CD1c-positive myeloid dendritic cell (primary cell): ENCODE measurements around the gene E2F2.

ENCODE experiments used
- DNase-seq: peaks from one replicate; pipeline ENCODE4 v3.0.0-alpha.2; 2016; ENCODE audit errors: extremely low spot score

Gene E2F2, protein sequence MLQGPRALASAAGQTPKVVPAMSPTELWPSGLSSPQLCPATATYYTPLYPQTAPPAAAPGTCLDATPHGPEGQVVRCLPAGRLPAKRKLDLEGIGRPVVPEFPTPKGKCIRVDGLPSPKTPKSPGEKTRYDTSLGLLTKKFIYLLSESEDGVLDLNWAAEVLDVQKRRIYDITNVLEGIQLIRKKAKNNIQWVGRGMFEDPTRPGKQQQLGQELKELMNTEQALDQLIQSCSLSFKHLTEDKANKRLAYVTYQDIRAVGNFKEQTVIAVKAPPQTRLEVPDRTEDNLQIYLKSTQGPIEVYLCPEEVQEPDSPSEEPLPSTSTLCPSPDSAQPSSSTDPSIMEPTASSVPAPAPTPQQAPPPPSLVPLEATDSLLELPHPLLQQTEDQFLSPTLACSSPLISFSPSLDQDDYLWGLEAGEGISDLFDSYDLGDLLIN

DNA sequence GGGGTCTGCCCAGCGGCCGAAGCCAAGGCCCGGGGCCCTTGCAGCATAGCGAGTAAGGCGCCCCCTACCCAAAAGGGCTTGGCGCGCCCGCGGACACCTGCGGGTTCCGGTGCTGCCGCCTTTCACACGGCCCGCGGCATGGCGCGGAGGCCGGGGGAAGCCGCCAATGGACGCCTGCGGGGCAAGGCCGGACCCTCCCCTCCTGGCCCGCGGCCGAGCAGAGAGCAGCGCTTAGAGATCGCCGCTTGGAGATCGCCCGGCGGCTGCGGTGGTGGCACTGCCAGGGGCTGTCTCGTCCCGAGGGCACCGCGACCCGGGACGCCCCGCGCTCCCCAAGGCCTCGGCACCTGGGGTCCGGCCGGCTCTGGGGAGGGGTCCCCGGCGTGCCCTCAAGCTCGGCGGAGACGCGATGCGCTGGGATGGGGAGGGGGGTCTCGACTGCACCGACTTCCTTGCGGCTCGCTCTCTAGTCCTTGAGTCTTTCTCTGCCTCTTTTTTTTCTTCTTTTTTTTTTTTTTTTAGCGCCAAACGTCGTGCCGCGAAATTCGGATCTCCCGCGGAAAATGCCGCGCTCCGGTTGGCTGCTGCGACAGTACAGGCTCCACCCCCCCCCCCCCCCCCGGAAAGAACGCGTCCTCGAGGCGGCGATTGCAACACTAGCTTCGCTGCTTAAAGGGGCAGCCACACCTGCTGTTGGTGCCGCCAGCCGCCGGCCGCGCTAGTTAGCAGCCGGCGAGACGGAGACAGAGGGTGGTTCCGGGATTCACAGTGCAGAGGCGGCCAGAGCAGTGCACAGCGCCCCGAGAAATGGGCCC is at the start of gene E2F2:
TSS of gene E2F2 (minus strand) at position 487 of the 815 bp plus-strand sequence. CDS start at position 47, 440 bp downstream.
- peak; percentile 88 for DNase-seq

- no peak for DNase-seq
Measured at GRCh38 chr1:23578997-23579363, 47.9 kb upstream of the E2F2 start.

DNA sequence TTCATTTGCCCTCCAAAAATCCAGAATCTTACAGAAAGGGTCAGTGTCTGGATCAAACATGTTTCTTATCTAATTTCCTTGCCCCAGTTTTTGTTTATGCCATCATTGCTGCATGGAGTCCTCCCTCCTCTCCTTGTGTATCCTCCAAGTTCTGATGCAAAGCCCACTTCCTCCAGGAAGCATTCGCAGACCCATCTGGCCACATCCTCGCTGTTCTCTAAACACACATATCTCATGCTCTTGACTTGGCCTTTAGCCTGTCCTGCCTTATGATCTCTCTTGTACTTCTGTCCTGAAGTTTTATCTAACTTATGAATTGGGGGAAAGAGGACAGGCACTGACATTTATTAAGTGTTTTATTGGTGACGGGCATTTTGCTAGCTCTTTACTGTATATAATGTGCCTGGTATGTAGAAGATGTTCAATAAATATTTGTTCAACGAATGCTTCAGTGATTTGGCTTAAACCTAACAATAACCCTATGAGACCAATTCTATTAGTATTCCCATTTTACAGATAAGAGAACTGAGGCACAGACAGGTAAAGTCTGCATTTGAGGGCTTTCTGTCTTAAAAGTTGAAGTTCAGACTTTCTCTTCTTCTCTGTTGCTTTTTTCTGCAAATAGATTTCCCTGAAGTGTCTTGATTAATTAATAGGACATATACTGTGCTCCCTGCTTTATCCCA is 47.4 kb upstream of the E2F2 start:
- DNase-seq = peak; percentile 72

DNA sequence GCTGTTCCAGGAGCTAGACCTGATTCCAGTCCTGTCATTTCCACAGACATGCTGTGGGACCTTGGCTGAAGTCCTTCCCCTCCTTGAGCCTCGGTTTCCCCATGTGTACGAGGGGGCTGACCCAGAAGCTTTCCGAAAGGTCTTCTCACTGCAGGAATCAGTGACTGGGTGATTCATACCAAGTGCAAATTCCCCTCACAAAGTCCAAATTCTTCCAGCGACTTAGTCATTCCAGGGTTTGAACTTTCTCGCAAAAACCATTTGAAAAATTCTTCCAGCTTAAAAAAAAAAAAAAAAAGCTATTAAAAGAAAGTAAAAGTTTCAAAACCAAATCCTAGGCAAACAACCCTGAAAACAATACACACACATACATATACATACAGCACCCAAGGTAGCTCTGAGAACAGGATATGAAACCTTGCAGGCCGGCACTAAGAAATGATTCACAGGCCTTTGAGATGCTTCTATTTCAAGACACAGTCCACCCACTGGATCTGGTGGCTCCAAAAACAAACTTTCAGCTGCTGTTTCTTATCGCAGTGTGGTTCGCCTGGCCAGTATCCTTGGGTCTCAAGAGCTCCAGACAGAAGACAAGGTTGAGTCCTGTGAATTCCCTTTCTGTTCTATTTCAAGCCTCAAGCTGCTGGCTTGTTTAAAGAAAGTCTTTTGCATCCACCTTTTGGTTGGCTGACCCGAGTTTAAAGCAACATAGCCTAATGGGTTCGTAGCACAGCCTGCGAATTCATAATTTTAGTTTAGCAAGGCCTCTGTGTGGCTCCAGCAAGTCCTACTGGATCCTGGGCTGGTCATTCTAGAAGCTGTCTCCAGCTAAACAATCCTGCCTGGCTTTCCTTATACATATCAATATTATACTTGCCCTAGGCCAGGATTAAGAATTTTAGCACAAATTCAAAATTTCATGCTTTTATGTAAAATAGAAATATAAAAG is 46.3 kb upstream of the E2F2 start:
- DNase-seq = peak; percentile 90

- no peak for DNase-seq
Measured at GRCh38 chr1:23576338-23577055, 45.5 kb upstream of the E2F2 start.

DNA sequence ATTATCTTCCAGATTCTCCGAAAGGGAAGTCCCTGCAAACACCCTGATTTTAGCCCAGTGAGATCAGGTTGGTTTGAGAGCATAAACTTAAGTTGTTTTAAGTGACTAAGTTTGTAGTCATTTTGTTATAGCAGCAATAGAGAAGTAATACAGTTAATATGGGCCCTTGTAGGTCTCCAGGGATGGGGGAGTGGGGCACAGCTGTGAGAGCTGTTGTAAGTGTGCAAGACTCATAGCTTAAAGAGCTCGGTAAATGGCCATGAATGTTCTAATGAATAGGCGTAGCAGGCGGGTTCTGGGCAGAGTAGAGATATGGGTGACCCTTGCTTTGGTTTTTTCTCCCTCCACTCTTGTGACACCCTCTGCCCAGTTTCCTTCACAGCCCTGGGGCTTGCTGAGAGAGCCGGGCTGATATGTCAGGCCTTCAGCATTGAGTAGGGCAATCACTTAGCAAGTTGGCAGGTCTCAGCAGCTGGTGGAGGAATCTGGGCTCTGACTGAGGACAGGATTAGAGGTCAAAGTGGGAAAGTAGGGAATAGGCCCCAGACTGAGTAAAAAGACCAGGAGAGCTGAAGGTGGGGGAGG is 44.3 kb upstream of the E2F2 start:
- no peak for DNase-seq

DNA sequence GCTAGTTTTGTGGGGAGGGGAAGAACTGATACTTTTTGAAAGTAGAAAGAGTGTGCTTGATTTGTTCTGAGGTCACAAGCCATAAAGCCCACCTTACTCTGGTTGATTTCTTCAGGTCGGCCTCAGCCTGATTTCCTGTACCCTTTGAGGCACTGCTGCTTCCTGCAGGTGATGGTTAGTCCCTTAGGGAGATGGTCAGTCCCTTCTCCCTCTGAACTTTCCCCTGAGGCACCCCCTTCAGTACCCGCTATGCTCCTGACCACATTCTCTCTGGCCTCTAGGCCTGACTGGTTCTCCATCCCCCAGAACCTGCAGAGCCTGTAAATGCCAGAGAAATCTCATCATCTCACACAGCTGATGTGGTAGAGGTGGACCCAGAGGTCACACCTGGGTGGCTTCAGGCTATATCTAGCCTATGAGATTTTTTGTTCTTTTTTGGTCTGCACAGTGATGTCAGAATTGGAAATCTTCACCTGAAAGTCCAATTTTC is 43.3 kb upstream of the E2F2 start:
- DNase-seq = no peak

GRCh38 chr1:23573574-23574182 is 42.6 kb upstream of the E2F2 start:
- DNase-seq = no peak

DNA sequence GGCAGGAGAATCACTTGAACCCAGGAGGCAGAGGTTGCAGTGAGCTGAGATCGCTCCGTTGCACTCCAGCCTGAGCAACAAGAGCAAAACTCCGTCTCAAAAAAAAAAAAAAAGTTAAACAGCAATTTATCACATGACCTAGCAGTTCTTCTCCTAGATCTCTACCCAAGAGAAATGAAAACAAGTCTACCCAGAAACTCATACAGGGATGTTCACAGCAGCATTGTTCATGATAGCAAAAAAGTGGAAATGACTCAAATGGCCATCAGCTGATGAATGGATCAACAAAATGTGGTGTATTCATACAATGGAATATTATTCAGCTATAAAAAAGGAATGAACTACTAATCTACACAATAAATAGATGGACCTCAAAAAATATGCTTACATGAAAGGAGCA is 40.4 kb upstream of the E2F2 start:
- DNase-seq = no peak

DNA sequence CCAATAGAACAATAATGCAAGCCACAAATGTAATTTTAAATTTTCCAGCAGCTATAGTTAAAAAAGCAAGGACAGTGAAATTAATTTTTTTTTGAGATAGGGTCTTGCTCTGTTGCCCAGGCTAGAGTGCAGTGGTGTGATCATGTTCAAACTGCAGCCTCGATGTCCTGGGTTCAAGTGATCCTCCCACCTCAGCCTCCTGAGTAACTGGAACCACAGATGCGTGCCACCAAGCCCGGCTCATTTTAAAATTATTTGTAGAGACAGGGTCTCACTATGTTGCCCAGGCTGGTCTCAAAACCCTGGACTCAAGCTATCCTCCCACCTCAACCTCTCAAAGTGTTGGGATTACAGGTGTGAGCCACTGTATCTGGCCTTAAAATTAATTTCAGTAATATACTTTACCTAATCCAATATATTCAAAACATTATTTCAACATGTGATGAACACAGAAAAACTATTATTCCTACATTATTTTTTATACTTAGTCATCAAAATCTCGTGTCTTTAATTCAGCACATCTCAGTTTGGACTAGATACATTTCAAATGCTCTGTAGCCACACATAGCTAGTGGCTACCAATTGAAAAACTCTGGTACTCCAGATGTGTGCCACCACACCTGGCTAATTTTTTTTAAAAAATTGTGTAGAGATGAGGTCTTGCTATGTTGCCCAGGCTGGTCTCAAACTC is 39.1 kb upstream of the E2F2 start:
- DNase-seq = no peak

DNA sequence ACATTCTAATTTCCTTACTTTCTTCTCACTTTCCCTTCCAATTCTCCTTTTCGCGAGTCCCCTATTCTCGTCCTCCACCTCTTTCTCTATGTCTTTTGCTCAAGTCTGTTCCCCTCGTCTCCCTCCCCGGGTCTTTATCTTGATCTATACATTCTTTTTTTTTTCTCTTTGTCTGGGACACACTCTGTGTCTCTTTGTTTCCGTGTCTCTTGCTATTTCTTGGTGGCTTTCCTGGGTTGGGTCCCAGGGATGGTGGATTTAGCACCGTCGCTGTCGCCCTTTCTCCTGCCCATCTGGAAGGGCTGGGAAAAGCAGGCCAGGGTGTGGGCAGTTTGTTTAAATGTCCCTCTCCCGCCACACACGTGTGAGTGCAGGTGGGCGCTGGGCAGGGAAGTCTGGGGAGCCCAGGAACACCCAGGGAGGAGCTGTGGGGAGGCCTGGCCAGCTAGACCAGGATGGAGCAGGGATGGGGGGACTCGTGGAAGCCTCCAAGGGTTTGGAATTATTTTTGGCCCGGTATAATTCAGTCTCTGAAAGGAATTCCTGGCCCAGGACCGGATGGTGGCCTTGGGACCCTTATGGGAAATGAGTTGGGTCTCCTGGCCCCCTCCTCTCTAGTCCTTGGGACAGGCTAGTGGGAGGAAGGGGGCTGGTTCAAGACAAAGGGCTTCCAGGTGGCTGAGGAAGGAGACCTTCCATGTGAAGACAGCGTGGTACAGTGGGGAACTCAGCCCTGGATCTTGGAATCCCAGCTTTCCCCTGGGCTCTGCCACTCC is 37.8 kb upstream of the E2F2 start:
- no peak for DNase-seq

DNA sequence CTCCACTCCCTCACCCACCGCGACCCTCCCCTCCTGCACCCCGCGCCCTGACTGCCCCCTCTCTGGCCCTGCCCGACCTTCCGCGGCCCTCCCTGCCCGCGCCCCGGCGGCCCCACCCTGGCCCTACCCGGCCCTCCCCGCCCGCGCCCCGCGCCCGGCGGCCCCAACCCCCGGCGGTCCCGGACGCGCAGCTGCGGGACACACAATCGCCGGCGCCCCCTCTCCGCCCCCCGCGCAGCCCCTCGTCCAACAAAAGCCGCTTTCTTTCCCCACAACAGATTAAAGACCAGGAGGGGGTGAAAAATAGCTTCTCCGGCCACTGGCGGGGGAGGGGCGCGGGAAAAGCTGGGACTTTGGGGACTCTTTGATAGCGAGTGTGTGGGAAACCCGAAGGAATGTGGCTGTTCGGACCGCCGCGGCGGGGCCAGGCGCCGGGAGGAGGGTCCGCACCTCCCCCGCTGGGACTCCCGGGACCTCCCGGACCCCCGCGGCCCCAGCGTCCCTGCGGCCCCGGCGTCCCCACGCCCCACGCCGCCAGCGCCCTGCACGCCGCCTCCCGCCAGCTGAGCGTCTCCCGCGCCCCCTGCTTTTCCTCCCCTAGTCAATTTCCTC is 37.1 kb upstream of the E2F2 start:
- DNase-seq = no peak

DNA sequence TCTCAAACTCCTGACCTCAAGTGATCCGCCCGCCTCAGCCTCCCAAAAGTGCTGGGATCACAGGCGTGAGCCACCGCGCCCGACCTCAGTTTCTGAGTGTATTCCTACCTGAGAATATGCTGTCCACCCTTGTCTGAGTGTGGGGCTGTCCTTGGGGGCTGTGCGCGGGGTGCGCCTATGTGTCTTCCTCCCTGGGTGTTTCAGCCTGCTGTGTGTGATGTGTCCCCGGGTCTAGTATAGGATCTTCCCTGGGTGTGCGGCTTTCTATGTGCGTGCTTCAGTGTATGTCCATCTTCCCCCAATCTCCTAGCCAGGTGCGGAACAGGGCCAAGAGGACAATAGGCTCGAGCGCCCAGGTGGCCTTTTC is 36.6 kb upstream of the E2F2 start:
- no peak for DNase-seq

DNA sequence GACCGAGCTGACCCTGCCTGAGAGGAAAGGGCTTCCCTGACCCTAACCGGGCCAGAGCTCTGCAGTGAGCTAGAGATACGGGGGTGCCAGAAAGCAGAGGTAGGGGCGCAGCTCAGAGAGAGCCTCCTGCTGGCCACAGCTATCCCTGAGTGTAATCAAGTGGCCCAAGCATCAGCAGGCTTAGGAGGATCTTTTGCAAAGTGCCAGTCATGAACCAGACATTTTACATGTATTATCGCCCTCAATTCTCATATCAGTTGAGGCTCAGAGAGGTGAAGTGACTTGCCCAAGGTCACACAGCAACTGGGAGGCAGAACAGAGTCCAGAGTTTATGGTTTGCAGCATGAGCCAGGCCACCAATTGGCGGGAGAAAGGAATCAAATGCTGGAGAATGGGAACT is 35.3 kb upstream of the E2F2 start:
- no peak for DNase-seq

- DNase-seq = no peak
Measured at GRCh38 chr1:23565776-23566175, 34.7 kb upstream of the E2F2 start.

- no peak for DNase-seq
Measured at GRCh38 chr1:23564529-23565122, 33.6 kb upstream of the E2F2 start.

DNA sequence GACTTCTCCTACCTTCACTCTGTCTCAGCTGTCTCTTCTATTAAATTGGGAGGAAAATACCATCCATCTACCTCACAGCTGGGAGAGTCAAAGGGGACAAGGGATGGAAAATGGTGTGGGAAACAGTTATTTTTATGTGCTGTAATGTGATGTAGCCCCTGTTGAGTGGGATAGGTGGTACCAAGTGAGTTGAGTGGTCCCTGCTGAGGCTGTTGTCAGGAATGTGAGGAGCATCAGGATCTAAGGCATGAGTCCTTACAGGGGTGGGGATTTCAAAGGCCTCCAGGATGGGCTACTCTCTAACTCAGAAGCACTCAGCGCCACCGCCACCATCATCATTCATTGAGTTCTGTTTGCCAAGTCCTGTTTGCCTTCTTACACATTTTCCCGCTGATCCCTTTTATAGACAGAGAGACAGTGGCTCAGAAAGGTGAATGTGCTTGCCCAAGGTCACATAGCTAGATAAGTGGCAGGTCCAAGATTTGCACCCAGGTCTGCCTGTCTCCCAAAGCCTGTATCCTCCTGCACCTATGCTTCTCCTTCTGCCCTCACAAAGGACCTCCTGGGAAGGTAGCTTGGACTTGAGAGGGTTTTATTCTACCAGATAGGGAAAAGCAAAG is 32.8 kb upstream of the E2F2 start:
- DNase-seq = no peak
